ENCODE data around the gene HSPB7.

DNA sequence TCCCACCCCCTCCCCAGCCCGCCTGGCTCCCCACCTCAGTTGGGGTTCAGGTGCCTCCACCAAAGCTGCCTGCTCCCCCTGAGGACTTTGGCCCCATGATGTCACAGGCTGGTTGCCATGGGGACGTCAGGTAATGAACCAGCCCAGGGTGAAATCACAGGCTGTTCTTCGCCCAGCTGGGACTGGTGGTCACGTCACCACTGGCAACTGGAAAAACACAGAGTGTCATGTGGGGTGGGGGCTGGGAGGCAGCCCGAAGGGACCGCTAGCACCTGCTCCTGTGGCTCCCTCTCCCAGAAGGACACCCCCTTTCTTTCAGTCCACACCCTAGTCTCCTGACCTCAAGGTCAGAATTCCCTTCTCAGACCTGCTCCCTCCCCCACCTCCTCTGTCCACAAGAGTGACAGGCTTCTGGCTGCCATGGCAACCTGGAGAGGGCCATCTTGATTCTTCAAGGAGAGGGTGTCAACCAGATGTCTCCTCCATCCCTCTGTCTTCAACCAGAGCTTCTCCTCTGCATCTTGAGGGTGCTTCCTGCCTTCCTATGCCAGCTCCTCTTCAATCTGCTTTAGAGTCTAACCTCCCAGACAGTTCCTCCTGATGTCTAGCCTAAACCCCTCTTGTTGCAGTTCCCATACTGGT is 49.4 kb upstream of the HSPB7 start:
- TF ChIP-seq, protein P1, sequence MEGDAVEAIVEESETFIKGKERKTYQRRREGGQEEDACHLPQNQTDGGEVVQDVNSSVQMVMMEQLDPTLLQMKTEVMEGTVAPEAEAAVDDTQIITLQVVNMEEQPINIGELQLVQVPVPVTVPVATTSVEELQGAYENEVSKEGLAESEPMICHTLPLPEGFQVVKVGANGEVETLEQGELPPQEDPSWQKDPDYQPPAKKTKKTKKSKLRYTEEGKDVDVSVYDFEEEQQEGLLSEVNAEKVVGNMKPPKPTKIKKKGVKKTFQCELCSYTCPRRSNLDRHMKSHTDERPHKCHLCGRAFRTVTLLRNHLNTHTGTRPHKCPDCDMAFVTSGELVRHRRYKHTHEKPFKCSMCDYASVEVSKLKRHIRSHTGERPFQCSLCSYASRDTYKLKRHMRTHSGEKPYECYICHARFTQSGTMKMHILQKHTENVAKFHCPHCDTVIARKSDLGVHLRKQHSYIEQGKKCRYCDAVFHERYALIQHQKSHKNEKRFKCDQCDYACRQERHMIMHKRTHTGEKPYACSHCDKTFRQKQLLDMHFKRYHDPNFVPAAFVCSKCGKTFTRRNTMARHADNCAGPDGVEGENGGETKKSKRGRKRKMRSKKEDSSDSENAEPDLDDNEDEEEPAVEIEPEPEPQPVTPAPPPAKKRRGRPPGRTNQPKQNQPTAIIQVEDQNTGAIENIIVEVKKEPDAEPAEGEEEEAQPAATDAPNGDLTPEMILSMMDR (IDR thresholded peaks at IDR 0.05; ENCODE audit: low read depth, low read length), result no peak
- no peak for TF ChIP-seq EZH2phosphoT487 (IDR thresholded peaks at IDR 0.05; ENCODE audit: low read depth)

All from OCI-LY3 (cell line).